ENCODE measurements around the gene FMOD.
"Not testable (repeated sequence)": the region's sequence is repeated elsewhere in the genome, so short reads cannot be mapped to it uniquely, and the experiment has no call there.

The FMOD gene

DNA sequence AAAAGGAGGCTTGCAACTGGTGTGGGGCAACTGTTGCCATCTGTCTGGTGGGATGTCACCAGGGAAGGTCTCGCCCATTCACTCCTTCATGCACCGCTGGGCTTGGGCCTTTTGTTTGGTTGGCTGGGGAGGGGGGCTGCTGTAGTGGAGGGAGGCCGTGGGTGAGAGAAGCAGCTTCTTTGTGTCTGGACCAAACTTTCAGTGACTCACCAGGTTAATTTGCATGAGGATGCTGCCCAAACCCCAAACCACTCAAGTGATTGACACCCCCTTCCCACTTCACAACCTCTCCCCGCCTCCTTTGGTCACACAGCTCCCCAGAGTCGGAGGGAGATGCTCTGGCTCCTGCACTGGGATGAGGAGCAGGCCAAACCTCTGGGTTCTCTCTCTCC, 25.9 kb downstream of the FMOD start:
- Mint-ChIP-seq H3K36me3 (ENCODE audit: low read depth) (no peaks in the 10 kb centered on the region), H3K27me3 (no peaks in the 10 kb centered on the region), H3K4me1 (ENCODE audit: low read depth) (peaks cover 87% of the 10 kb centered on the region), H3K27ac (peak overlapping the region; percentile 83), H3K4me3 (peak overlapping the region; percentile 65), H3K9me3 (no peaks in the 10 kb centered on the region)
- DNase-seq = peak; percentile 58

DNA sequence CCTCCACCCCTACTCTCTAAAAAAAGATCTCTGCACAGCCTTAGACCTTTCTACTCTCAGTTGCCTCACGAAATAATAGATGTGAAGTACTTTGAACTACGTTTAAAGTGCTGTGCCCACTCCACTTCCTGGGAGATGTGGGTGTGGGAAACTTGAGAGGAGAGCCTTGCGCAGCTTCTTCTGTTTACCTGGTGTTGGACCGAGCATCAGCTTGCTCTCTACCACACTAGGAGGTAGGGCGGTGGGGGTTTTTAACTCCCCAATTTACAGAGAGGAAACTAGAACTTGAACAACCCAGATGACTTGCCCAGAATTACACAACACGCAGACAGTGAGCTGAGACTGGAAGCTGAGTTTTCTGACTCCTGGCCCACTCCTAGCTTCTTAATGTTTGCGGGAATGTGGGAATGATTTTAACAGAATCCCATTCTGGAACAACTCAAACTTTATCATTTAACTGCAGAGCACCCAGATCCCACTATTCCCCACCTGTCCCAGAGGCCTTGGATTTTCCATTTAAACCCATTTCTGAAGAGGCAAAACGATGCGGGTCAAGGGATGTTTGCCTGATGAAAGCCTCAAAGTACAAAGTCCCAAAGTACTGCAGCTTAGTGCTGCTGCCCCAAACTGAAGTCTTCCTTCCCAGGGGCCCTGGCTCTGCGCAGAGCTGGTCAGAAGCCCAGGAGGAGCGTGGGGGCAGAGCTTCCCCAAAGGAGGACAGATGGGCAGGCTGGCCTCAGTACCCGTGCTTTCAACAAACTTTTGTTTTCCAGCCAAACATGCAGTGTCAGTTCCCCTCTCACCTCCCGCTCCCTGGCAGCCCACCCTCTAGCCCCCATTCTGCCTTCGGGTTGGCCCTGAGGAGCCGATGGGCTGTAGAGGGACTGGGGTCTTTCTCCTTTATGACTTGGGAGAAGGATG, 26.6 kb downstream of the FMOD start:
- Mint-ChIP-seq H3K9me3 (no peaks in the 10 kb centered on the region), H3K27me3 (no peaks in the 10 kb centered on the region), H3K36me3 (ENCODE audit: low read depth) (no peaks in the 10 kb centered on the region), H3K4me1 (ENCODE audit: low read depth) (peaks cover 94% of the 10 kb centered on the region), H3K4me3 (peak overlapping the region; percentile 65), H3K27ac (peak overlapping the region; percentile 86)
- no peak for DNase-seq

DNA sequence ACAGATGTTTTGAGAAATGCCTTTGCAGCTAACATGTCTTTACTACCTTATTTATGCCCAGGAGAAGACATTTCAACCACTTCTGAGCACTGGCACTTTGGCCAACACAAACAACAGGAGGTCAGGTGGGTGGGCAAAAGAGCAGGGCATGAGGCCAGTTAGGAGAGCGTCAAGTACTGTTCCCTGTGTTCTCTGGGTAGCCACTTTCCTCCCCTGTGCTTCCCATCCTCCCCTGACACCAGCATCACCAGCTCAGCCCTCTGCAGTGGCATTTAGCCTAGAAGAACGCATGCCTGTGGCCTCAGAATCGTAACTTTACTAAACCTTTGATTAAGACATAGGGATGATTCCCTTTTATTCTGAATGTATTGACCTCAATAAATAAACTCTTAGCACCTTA, 27.3 kb downstream of the FMOD start:
- no peak for DNase-seq
- no peaks in the 10 kb centered on the region for H3K27me3 Mint-ChIP-seq
- H3K36me3 Mint-ChIP-seq (ENCODE audit: low read depth) = no peaks in the 10 kb centered on the region
- peak overlapping the region; percentile 86 for H3K27ac Mint-ChIP-seq
- peak overlapping the region; percentile 65 for H3K4me3 Mint-ChIP-seq
- peaks cover 95% of the 10 kb centered on the region for H3K4me1 Mint-ChIP-seq (ENCODE audit: low read depth)
- no peaks in the 10 kb centered on the region for H3K9me3 Mint-ChIP-seq

DNA sequence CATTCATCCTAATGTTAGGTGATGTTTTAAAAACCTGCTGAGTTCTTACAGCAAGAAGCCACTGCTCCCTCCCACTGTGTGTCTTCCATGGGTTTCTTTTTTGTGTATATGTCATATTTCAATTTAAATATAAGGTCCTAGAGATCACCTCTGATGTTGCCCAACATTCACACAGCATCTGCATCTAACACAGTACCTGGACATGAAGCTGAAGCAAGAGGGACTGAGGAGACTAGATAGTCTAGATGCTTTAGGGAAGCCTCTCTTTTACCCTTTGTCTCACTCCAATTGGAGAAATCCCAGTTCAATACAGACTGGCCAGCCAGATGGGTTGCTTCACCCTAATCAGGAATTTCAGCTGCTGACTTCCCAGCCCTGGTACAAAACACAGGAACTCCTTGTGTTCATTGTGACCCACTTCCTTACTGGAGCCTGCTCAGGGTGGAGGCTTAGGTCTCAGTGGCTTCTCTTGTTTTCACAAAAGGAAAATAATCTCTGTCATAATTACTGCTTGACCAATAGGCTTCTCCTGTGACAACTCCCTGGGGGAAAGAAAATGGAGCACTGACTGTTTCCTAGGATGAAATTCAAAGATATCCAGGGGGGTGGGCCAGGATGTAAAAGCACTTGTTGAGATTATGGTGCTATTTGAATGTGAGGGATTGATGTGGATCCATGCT, 28.3 kb downstream of the FMOD start:
- H3K4me1 Mint-ChIP-seq (ENCODE audit: low read depth) = peaks cover 88% of the 10 kb centered on the region
- H3K27ac Mint-ChIP-seq = no peak overlapping the region
- no peaks in the 10 kb centered on the region for H3K9me3 Mint-ChIP-seq
- no peaks in the 10 kb centered on the region for H3K27me3 Mint-ChIP-seq
- no peak overlapping the region for H3K4me3 Mint-ChIP-seq
- H3K36me3 Mint-ChIP-seq (ENCODE audit: low read depth) = no peaks in the 10 kb centered on the region
- DNase-seq = no peak

GRCh38 chr1:203321273-203322052, 29.5 kb downstream of the FMOD start:
- DNase-seq = no peak
- Mint-ChIP-seq H3K9me3 (no peaks in the 10 kb centered on the region), H3K36me3 (ENCODE audit: low read depth) (no peaks in the 10 kb centered on the region), H3K27ac (peak overlapping the region; percentile 81), H3K4me3 (peak overlapping the region; percentile 35), H3K27me3 (no peaks in the 10 kb centered on the region), H3K4me1 (ENCODE audit: low read depth) (peaks cover 85% of the 10 kb centered on the region)

GRCh38 chr1:203320591-203321272, 30.2 kb downstream of the FMOD start:
- no peaks in the 10 kb centered on the region for H3K9me3 Mint-ChIP-seq
- H3K4me3 Mint-ChIP-seq = peak overlapping the region; percentile 35
- H3K27me3 Mint-ChIP-seq = no peaks in the 10 kb centered on the region
- no peaks in the 10 kb centered on the region for H3K36me3 Mint-ChIP-seq (ENCODE audit: low read depth)
- peak overlapping the region; percentile 81 for H3K27ac Mint-ChIP-seq
- peaks cover 81% of the 10 kb centered on the region for H3K4me1 Mint-ChIP-seq (ENCODE audit: low read depth)
- peak; percentile 53 for DNase-seq

DNA sequence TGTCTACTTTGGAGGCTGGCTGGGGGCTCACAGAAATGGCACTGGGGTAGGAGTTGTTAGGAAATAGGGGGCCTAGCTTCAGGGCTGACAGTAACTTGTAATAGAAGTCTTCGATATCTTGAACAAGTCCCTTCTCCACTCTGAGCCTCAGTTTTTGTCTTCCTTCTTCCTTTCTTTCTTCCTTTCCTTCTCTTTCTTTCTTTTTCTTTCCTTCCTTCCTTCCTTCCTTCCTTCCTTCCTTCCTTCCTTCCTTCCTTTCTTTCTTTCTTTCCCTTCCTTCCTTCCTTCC, 32.7 kb downstream of the FMOD start:
- peaks cover 58% of the 10 kb centered on the region for H3K4me1 Mint-ChIP-seq (ENCODE audit: low read depth)
- no peak for DNase-seq
- H3K36me3 Mint-ChIP-seq (ENCODE audit: low read depth) = peaks cover 15% of the 10 kb centered on the region
- H3K9me3 Mint-ChIP-seq = no peaks in the 10 kb centered on the region
- H3K27ac Mint-ChIP-seq = no peak overlapping the region
- no peaks in the 10 kb centered on the region for H3K27me3 Mint-ChIP-seq
- no peak overlapping the region for H3K4me3 Mint-ChIP-seq

- peaks cover 17% of the 10 kb centered on the region for H3K36me3 Mint-ChIP-seq (ENCODE audit: low read depth)
- no peaks in the 10 kb centered on the region for H3K27me3 Mint-ChIP-seq
- H3K9me3 Mint-ChIP-seq = no peaks in the 10 kb centered on the region
- H3K27ac Mint-ChIP-seq = no peak overlapping the region
- no peak for DNase-seq
- H3K4me3 Mint-ChIP-seq = no peak overlapping the region
- peaks cover 54% of the 10 kb centered on the region for H3K4me1 Mint-ChIP-seq (ENCODE audit: low read depth)
Measured at GRCh38 chr1:203317429-203318228, 33.3 kb downstream of the FMOD start.

DNA sequence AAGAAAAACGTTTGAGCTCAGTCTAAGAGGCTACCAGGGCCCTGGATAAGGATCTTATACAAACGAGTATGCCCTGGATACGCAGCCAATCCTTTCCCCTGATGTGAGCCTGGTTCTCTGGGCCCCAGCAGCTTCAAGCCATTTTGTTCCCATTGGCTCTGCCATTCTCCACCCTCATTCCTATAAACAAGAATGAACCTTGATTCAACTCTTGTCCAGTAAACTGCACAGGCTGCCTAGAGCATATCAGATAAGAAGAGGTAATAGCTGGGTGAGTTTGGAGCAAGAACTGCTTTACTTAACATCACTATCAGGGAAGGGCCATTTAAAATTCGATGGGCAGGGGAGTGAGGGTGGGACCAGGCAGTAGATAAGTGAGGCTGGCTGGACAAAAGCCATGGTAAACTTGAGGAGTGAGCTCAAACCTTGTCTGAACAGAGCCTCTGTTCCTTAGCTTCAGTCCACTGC, 34.3 kb downstream of the FMOD start:
- peak overlapping the region; percentile 6 for H3K27ac Mint-ChIP-seq
- DNase-seq = no peak

GRCh38 chr1:203314025-203314759, 36.7 kb downstream of the FMOD start:
- H3K4me3 Mint-ChIP-seq, H3K27me3 Mint-ChIP-seq, H3K27ac Mint-ChIP-seq, DNase-seq, H3K9me3 Mint-ChIP-seq: not testable (repeated sequence)
- peaks cover 48% of the 10 kb centered on the region for H3K36me3 Mint-ChIP-seq (ENCODE audit: low read depth)
- H3K4me1 Mint-ChIP-seq (ENCODE audit: low read depth) = peaks cover 44% of the 10 kb centered on the region

More for the DNA sequence above, 34.3 kb downstream of the FMOD start:
- Mint-ChIP-seq H3K4me1 (ENCODE audit: low read depth) (peaks cover 46% of the 10 kb centered on the region), H3K4me3 (no peak overlapping the region), H3K36me3 (ENCODE audit: low read depth) (peaks cover 23% of the 10 kb centered on the region), H3K27me3 (no peaks in the 10 kb centered on the region), H3K9me3 (no peaks in the 10 kb centered on the region)

DNA sequence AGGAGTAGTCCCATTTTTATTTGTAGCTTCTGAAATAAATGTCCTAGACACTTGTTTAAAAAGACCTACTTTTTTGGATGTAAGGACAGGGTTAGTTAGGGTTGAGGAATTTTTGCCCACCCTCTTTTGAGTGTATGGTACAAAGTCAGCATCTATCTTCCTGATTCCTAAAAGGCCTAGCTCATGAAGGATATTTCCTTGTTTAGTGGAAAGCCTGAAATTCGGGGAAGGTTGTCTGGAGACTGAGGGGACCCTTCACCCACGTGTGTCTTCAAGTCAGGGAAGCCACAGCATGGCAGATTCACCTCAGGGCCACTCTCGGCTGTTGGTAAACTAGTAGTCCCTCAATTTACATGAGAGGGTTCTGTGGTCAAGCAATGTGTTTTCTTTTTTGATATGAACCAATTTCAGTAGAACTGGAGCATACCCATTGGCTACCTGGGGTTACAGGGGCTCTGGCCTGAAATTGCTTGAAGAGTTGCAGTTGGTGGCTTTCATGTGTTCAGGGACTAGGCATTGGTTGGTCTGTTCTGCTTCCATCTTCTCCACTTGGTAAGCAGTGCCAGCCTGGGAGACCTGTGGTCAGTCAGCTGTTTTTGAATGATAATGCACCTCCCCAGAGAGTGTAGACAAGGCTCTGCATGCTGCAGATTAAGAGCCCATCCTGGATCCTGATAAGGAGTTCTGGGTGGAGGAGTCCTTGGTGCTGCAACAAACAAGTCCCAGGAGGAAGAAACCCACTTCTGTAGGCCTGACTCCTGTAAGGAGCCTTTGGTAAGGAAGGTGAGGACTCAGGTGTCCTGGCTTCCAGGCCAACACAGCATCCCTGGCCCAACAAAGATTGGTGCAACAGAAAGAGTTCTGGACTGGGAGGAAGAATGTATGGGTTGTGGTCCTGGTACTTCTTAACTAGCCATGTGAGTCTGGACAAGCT, 39.3 kb downstream of the FMOD start:
- Mint-ChIP-seq H3K9me3 (no peaks in the 10 kb centered on the region), H3K36me3 (ENCODE audit: low read depth) (peaks cover 73% of the 10 kb centered on the region), H3K4me1 (ENCODE audit: low read depth) (peaks cover 48% of the 10 kb centered on the region), H3K27me3 (no peaks in the 10 kb centered on the region), H3K4me3 (no peak overlapping the region), H3K27ac (peak overlapping the region; percentile 71)
- no peak for DNase-seq

DNA sequence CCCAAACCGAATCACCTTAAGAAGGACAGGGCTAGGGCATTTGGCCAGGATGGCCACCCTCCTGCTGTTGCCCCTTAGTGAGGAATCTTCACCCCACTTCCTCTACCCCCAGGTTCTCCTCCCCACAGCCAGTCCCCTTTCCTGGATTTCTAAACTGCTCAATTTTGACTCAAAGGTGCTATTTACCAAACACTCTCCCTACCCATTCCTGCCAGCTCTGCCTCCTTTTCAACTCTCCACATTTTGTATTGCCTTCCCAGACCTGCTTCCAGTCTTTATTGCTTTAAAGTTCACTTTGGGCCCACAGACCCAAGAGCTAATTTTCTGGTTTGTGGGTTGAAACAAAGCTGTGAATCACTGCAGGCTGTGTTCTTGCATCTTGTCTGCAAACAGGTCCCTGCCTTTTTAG, 42.0 kb downstream of the FMOD start:
- H3K4me3 Mint-ChIP-seq = peak overlapping the region; percentile 97
- no peaks in the 10 kb centered on the region for H3K9me3 Mint-ChIP-seq
- no peak for DNase-seq
- peak overlapping the region; percentile 95 for H3K27ac Mint-ChIP-seq
- peaks cover 56% of the 10 kb centered on the region for H3K4me1 Mint-ChIP-seq (ENCODE audit: low read depth)
- no peaks in the 10 kb centered on the region for H3K27me3 Mint-ChIP-seq
- H3K36me3 Mint-ChIP-seq (ENCODE audit: low read depth) = peaks cover 79% of the 10 kb centered on the region
